ENCODE results near the gene CDK17.
A peak's percentile ranks its signal among the peaks of the same experiment; 100 is the strongest.

The CDK17 gene

DNA sequence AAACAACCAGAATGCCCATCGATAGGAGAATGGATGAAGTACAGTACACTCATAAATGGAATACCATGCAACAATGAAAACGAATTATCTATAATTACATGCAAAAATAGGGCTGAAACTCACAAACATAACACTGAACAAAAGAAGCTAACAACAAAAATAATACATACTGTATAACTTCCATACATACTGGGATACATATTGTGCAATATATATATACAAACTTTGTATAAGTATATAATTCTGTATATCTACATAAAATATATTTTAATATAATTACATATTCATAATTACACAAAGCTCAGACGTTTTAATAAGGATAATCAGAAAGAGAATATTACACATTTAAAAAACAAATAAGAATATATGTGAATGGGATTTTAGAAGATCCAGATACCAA, 90.2 kb downstream of the CDK17 start:
- Histone ChIP-seq H3K4me3 (ENCODE audit: low read depth in 1 of 2, low read length in 2 of 2) (no peak overlapping the region), H3K9ac (ENCODE audit: low read length) (no peak overlapping the region), H3K27ac (ENCODE audit: low read depth, low read length) (no peak overlapping the region), H3K36me3 (ENCODE audit: insufficient read depth, low read length) (peaks cover 5% of the 10 kb centered on the region), H3K27me3 (ENCODE audit: control insufficient read depth in 1 of 2, insufficient read depth in 2 of 2, low read length in 2 of 2) (no peaks in the 10 kb centered on the region), H3K4me1 (ENCODE audit: insufficient read depth, low read length) (peaks cover 21% of the 10 kb centered on the region), H3K9me3 (ENCODE audit: low read length) (no peaks in the 10 kb centered on the region)

DNA sequence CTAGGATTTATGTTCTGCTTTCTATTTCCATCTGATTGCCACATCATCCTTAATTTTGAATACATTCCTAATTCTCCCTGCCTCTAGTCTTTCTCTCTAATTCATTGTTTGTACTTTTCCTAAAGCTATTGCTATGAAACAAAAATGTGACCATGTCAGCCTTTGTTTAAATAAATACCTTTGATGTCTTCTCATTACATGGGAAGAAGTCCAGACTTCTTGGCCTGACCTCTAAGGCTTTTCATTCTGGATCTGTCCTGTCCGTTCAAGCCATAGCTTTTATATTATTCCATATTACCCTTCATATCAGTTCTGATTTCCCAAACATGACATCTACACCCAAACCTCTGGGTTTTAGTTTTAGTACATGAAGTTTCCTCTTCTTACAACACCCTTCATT, 91.4 kb downstream of the CDK17 start:
- no peak overlapping the region for H3K9ac ChIP-seq (ENCODE audit: low read length)
- peaks cover 5% of the 10 kb centered on the region for H3K36me3 ChIP-seq (ENCODE audit: insufficient read depth, low read length)
- no peaks in the 10 kb centered on the region for H3K27me3 ChIP-seq (ENCODE audit: control insufficient read depth in 1 of 2, insufficient read depth in 2 of 2, low read length in 2 of 2)
- H3K4me1 ChIP-seq (ENCODE audit: insufficient read depth, low read length), result peaks cover 14% of the 10 kb centered on the region
- no peak overlapping the region for H3K27ac ChIP-seq (ENCODE audit: low read depth, low read length)
- H3K4me3 ChIP-seq (ENCODE audit: low read depth in 1 of 2, low read length in 2 of 2), result no peak overlapping the region
- H3K9me3 ChIP-seq (ENCODE audit: low read length), result no peaks in the 10 kb centered on the region

DNA sequence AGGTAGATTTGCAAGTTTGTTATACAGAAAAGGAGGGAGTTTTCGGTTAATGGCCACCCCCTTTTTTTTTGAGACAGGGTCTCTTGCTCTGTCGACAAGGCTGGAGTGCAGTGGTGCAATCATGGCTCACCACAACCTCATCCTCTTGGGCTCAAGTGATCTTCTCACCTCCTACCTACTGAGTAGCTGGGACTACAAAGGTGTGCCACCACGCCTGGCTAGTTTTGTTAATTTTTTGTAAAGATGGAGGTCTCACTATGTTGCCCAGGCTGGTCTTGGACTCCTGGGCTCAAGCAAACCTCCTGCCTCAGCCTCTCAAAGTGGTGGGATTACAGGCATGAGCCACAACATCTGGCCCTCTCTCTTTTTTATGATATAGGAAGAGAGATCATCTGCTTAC, 94.6 kb downstream of the CDK17 start:
- peaks cover 21% of the 10 kb centered on the region for H3K4me1 ChIP-seq (ENCODE audit: insufficient read depth, low read length)
- no peaks in the 10 kb centered on the region for H3K27me3 ChIP-seq (ENCODE audit: control insufficient read depth in 1 of 2, insufficient read depth in 2 of 2, low read length in 2 of 2)
- H3K27ac ChIP-seq (ENCODE audit: low read depth, low read length), result peak overlapping the region; percentile 4
- H3K9ac ChIP-seq (ENCODE audit: low read length), result no peak overlapping the region
- H3K36me3 ChIP-seq (ENCODE audit: insufficient read depth, low read length), result no peaks in the 10 kb centered on the region
- no peak overlapping the region for H3K4me3 ChIP-seq (ENCODE audit: low read depth in 1 of 2, low read length in 2 of 2)
- no peaks in the 10 kb centered on the region for H3K9me3 ChIP-seq (ENCODE audit: low read length)

DNA sequence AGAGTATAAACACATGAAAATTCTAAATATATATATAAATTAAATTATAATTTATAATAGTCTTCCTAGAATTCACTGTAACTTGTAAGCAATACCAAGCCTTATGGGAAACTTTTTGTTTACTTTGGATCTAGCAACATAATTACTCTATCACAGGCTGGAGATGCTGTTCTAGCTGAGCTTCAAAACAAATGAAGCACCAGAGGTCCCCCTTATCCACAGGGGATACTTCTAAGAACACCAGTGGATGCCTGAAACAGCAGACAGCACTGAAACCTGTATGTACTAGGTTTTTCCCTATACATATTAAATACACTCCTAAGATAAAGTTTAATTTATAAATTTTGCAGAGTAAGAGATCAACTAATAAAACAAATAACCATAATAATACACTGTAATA, 96.6 kb downstream of the CDK17 start:
- H3K9ac ChIP-seq (ENCODE audit: low read length), result no peak overlapping the region

DNA sequence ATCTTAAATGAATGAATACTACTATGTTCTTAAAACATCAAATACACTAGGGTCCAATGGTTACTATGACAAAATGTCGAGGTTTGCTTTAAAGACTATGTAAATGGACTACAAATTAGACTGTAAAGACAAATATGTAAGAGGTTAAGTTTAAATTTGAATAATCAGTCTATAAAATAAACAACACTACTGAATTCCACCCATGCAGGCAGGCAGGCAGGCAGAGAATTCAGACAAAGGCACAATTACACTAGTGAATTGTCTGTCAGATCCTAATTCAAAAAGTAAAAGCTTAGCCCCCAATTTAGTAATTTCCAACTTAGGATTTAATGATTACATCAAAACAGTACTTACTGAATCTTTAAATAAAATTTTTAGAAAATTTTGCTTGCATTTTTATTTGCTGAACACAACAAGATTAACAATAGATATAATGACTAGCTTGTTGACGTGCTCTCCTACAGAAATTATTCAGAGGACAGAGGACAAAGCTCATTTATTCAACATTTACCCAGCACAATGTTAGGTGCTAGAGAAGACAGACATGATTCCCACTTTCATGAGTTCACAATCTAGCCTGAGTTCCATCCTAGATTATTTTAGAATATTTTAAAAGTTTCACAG, 97.4 kb downstream of the CDK17 start:
- peaks cover 11% of the 10 kb centered on the region for H3K4me1 ChIP-seq (ENCODE audit: insufficient read depth, low read length)
- no peaks in the 10 kb centered on the region for H3K9me3 ChIP-seq (ENCODE audit: low read length)
- no peak overlapping the region for H3K4me3 ChIP-seq (ENCODE audit: low read depth in 1 of 2, low read length in 2 of 2)
- H3K27ac ChIP-seq (ENCODE audit: low read depth, low read length), result no peak overlapping the region
- no peaks in the 10 kb centered on the region for H3K27me3 ChIP-seq (ENCODE audit: control insufficient read depth in 1 of 2, insufficient read depth in 2 of 2, low read length in 2 of 2)
- H3K9ac ChIP-seq (ENCODE audit: low read length), result no peak overlapping the region
- peaks cover 5% of the 10 kb centered on the region for H3K36me3 ChIP-seq (ENCODE audit: insufficient read depth, low read length)

More for the DNA sequence above, 96.6 kb downstream of the CDK17 start:
- no peak overlapping the region for H3K27ac ChIP-seq (ENCODE audit: low read depth, low read length)
- no peaks in the 10 kb centered on the region for H3K9me3 ChIP-seq (ENCODE audit: low read length)
- H3K4me3 ChIP-seq (ENCODE audit: low read depth in 1 of 2, low read length in 2 of 2), result no peak overlapping the region
- peaks cover 11% of the 10 kb centered on the region for H3K4me1 ChIP-seq (ENCODE audit: insufficient read depth, low read length)
- H3K36me3 ChIP-seq (ENCODE audit: insufficient read depth, low read length), result peaks cover 4% of the 10 kb centered on the region
- H3K27me3 ChIP-seq (ENCODE audit: control insufficient read depth in 1 of 2, insufficient read depth in 2 of 2, low read length in 2 of 2), result no peaks in the 10 kb centered on the region

DNA sequence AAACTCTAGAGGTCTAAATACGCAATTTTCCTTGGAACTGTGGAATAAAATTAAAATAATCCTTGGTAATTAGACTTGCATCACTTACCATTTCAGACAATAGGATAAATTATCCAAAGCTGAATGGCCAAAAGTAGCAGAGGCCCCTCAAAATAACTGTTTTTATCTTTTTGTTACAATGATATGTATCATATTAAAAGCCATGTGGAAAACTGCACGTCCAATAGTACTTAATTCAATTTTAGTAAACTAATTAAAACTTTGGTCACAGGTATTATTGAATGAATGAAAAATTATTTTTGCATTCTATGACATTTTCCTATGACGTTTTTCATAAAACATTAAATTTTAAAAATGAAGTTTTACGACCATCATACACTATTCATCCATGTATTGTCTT, 98.5 kb downstream of the CDK17 start:
- Histone ChIP-seq H3K36me3 (ENCODE audit: insufficient read depth, low read length) (peaks cover 9% of the 10 kb centered on the region), H3K27ac (ENCODE audit: low read depth, low read length) (no peak overlapping the region), H3K4me3 (ENCODE audit: low read depth in 1 of 2, low read length in 2 of 2) (no peak overlapping the region), H3K27me3 (ENCODE audit: control insufficient read depth in 1 of 2, insufficient read depth in 2 of 2, low read length in 2 of 2) (no peaks in the 10 kb centered on the region), H3K9me3 (ENCODE audit: low read length) (no peaks in the 10 kb centered on the region), H3K4me1 (ENCODE audit: insufficient read depth, low read length) (peaks cover 11% of the 10 kb centered on the region), H3K9ac (ENCODE audit: low read length) (no peak overlapping the region)

DNA sequence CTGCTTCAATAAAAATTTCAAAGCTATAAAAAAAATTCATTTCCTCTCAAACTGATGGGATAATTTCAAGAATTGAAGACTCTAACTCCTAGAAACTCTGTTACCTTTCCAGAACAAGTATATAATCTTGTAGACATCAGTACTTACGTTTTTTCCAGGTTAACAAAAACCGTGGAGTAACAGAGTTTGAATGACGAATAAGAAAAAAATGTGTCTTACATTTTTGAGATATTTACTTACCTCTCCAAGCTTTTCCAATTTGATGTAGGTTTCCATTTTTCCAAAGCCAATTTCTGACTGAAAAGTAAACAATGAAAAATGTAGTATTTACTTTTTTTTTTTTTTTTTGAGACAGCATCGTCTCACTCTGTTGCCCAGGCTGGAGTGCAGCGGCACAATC, 100.2 kb downstream of the CDK17 start:
- Histone ChIP-seq H3K27me3 (ENCODE audit: control insufficient read depth in 1 of 2, insufficient read depth in 2 of 2, low read length in 2 of 2) (no peaks in the 10 kb centered on the region), H3K36me3 (ENCODE audit: insufficient read depth, low read length) (peaks cover 10% of the 10 kb centered on the region), H3K4me1 (ENCODE audit: insufficient read depth, low read length) (peaks cover 11% of the 10 kb centered on the region), H3K4me3 (ENCODE audit: low read depth in 1 of 2, low read length in 2 of 2) (no peak overlapping the region), H3K9me3 (ENCODE audit: low read length) (no peaks in the 10 kb centered on the region), H3K27ac (ENCODE audit: low read depth, low read length) (no peak overlapping the region), H3K9ac (ENCODE audit: low read length) (no peak overlapping the region)

DNA sequence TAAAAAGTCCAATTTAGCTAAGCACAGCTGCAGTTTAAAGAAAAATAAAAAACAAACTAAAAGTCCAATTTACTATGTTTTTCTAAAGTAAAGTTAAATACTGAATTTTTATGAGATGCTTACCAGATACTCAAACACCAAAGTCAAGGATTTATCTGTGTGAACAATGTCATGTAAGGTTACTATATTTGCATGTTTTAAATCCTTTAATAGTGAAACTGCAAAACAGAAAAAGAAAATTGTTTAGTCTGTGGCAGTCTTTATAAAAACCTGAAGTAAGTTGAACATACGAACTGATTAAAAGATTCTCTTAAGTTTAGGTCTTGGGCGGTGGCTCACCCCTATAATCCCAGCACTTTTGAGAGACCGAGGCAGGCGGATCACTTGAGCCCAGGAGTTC, 102.7 kb downstream of the CDK17 start:
- Histone ChIP-seq H3K27ac (ENCODE audit: low read depth, low read length) (no peak overlapping the region), H3K9me3 (ENCODE audit: low read length) (no peaks in the 10 kb centered on the region), H3K27me3 (ENCODE audit: control insufficient read depth in 1 of 2, insufficient read depth in 2 of 2, low read length in 2 of 2) (no peaks in the 10 kb centered on the region), H3K4me3 (ENCODE audit: low read depth in 1 of 2, low read length in 2 of 2) (no peak overlapping the region), H3K36me3 (ENCODE audit: insufficient read depth, low read length) (peaks cover 19% of the 10 kb centered on the region), H3K4me1 (ENCODE audit: insufficient read depth, low read length) (peaks cover 2% of the 10 kb centered on the region), H3K9ac (ENCODE audit: low read length) (no peak overlapping the region)

DNA sequence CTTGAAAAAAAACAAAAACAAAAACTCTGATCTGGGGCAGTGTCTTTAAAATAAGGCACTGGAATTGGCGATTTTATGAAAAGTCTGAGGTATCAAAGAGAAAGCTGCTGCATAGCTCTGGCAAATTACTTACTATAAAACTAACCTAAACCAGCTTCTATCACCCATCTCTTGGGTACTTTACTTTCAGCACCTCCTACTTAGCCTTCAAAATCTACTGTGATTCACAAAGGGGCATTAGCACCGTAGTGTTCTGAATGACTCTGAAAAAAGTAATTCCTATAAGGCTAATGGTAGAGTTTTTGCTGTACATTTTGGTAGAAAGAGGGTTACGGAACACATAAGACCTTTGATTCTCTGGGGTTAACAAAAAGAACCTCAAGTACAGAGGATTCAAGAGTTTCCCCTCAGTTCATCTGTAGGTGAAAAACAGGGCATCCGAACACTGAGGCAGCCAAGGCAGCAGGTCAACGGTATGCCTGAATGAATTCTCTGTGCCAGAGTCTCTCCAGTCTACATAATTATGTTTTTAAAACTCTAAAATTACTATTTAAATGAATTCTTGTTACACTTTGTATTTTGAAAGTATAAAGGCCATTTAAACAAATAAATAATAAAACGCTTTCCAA, 104.6 kb downstream of the CDK17 start:
- Histone ChIP-seq H3K9me3 (ENCODE audit: low read length) (no peaks in the 10 kb centered on the region), H3K27me3 (ENCODE audit: control insufficient read depth in 1 of 2, insufficient read depth in 2 of 2, low read length in 2 of 2) (no peaks in the 10 kb centered on the region), H3K27ac (ENCODE audit: low read depth, low read length) (no peak overlapping the region), H3K36me3 (ENCODE audit: insufficient read depth, low read length) (peaks cover 26% of the 10 kb centered on the region), H3K4me1 (ENCODE audit: insufficient read depth, low read length) (no peaks in the 10 kb centered on the region), H3K4me3 (ENCODE audit: low read depth in 1 of 2, low read length in 2 of 2) (no peak overlapping the region), H3K9ac (ENCODE audit: low read length) (no peak overlapping the region)

DNA sequence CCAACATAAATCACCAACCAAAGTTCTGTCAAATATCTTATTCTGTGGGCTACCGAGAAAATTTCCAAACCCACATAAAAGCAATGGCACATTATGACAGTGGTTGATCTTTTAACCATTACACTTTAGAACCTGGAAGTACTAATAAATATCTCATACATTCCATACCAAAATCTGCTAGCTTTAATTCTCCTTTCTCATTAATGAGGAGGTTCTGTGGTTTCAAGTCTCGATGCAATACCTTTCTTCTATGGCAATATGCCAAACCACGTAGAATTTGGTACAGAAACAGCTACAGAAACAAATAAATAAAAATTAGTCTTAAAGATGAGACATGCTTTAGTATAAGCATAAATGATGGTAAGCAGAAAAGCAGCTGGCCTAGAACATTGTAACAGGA, 105.4 kb downstream of the CDK17 start:
- H3K9me3 ChIP-seq (ENCODE audit: low read length), result no peaks in the 10 kb centered on the region
- no peaks in the 10 kb centered on the region for H3K27me3 ChIP-seq (ENCODE audit: control insufficient read depth in 1 of 2, insufficient read depth in 2 of 2, low read length in 2 of 2)
- H3K27ac ChIP-seq (ENCODE audit: low read depth, low read length), result no peak overlapping the region
- H3K4me1 ChIP-seq (ENCODE audit: insufficient read depth, low read length), result no peaks in the 10 kb centered on the region
- peaks cover 26% of the 10 kb centered on the region for H3K36me3 ChIP-seq (ENCODE audit: insufficient read depth, low read length)
- no peak overlapping the region for H3K9ac ChIP-seq (ENCODE audit: low read length)
- no peak overlapping the region for H3K4me3 ChIP-seq (ENCODE audit: low read depth in 1 of 2, low read length in 2 of 2)

DNA sequence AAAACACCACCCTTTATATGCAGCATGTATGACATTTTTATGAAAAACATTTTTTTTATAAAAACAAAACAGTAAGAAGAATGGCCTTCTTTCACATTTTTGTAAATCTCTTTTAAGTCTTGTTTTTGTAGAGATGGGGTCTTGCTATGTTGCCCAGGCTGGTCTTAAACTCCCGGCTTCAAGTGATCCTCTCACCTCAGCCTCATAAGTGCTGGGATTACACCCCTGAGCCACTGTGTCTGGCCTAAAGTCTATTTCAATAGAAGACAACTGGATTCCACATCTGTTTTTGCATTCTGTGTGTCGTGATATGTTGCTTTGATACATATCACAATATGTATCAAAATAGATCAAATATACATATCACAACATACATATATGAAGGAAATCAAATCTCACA, 107.1 kb downstream of the CDK17 start:
- H3K4me3 ChIP-seq (ENCODE audit: low read depth in 1 of 2, low read length in 2 of 2), result no peak overlapping the region
- peaks cover 35% of the 10 kb centered on the region for H3K36me3 ChIP-seq (ENCODE audit: insufficient read depth, low read length)
- H3K27ac ChIP-seq (ENCODE audit: low read depth, low read length), result no peak overlapping the region
- H3K9ac ChIP-seq (ENCODE audit: low read length), result no peak overlapping the region
- no peaks in the 10 kb centered on the region for H3K9me3 ChIP-seq (ENCODE audit: low read length)
- H3K27me3 ChIP-seq (ENCODE audit: control insufficient read depth in 1 of 2, insufficient read depth in 2 of 2, low read length in 2 of 2), result no peaks in the 10 kb centered on the region
- H3K4me1 ChIP-seq (ENCODE audit: insufficient read depth, low read length), result no peaks in the 10 kb centered on the region

DNA sequence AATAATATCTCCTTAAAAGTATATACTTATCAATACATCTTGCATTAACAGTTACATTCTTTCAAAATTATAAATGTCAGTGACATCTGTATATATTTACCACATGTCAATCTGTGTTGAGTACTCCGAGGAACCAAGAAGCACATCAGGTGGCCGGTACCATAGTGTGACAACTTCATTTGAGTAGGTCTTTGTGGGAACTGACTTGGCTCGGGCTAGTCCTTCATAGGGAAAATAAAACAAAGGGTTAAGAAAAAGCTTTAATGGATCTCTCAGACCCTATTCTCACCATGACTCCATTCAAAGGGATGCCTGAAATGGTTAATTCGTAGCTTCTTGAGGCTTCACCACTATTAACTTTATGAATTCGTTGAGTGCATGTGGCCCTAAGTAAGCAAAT, 111.2 kb downstream of the CDK17 start:
- H3K36me3 ChIP-seq (ENCODE audit: insufficient read depth, low read length), result peaks cover 47% of the 10 kb centered on the region

More for the DNA sequence above, 111.2 kb downstream of the CDK17 start:
- H3K9me3 ChIP-seq (ENCODE audit: low read length), result no peaks in the 10 kb centered on the region
- no peak overlapping the region for H3K27ac ChIP-seq (ENCODE audit: low read depth, low read length)
- no peak overlapping the region for H3K4me3 ChIP-seq (ENCODE audit: low read depth in 1 of 2, low read length in 2 of 2)
- H3K27me3 ChIP-seq (ENCODE audit: control insufficient read depth in 1 of 2, insufficient read depth in 2 of 2, low read length in 2 of 2), result no peaks in the 10 kb centered on the region
- H3K9ac ChIP-seq (ENCODE audit: low read length), result no peak overlapping the region
- no peaks in the 10 kb centered on the region for H3K4me1 ChIP-seq (ENCODE audit: insufficient read depth, low read length)

Measured in muscle layer of colon (tissue), 2 donors.